Panc1 (cell line): ENCODE results near the gene CEP250.

Experiments
- CTCF ChIP-seq: fragments of 450-650 bp; IDR thresholded peaks from 2 replicates; pipeline ENCODE4 v1.5.1; 2017; ENCODE audit warnings: mild to moderate bottlenecking
- POLR2AphosphoS5 ChIP-seq: IDR thresholded peaks from 2 replicates; pipeline ENCODE4 v1.6.1; 2012; ENCODE audit warnings: mild to moderate bottlenecking, low read depth, low read length, moderate library complexity
- TCF7L2 ChIP-seq: IDR thresholded peaks from 2 replicates; pipeline ENCODE4 v1.6.1; 2011; ENCODE audit warnings: mild to moderate bottlenecking, low read depth, low read length, inconsistent platforms

GRCh38 chr20:35448788-35449373 lies 6.5 kb upstream of the CEP250 start:
- no peak for TF ChIP-seq CTCF
- no peak for TF ChIP-seq POLR2AphosphoS5
- TF ChIP-seq TCF7L2 = no peak
